GM19452 (cell line): ENCODE data around the gene DNM1.
"Not testable (repeated sequence)": the region's sequence is repeated elsewhere in the genome, so short reads cannot be mapped to it uniquely, and the experiment has no call there.

Experiments used
- ATAC-seq: cut with Tn5 transposase; IDR thresholded peaks from one replicate; pipeline ENCODE4 v1.9.1; 2021; ENCODE audit not compliant: unreplicated experiment

The DNM1 gene

GRCh38 chr9:128274245-128274644, 71.1 kb downstream of the DNM1 start:
- ATAC-seq: no peak

GRCh38 chr9:128275198-128276007, 72.2 kb downstream of the DNM1 start, which contains the start of gene GOLGA2:
GOLGA2 (minus strand) TSS chr9:128276007; CDS start chr9:128275976, 31 bp downstream.
- peak; percentile 59 for ATAC-seq

DNA sequence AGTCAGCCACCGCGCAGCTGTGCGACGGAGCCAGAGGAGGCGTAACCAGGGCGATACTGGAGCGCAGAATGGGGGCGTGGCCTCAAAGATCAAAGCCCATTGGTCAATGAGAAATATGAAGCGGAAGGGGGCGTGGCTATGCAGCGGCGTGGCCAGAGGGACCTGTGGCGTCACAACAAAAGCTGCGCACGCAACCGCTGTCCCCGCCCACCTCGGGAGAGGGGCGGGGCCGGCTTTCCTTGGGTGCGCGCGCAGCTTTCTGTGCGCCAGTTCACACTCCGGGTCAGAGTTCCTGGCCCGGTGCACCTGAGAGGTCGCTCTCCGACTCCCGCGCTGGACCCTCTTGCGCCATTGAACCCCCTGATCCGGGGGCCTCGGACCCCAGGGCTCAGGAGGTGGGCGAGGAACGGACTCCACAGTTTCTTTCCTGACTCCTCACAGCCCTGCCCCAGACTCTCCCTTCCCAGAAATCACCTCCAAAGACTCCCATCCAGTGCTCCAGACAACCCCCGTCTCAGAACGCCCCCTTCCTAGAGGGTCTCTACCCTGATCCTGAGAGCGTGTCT, 72.9 kb downstream of the DNM1 start, which contains the start of gene SWI5:
Gene SWI5 (plus strand): TSS at position 269 of the 566 bp plus-strand sequence.
- peak; percentile 96 for ATAC-seq

DNA sequence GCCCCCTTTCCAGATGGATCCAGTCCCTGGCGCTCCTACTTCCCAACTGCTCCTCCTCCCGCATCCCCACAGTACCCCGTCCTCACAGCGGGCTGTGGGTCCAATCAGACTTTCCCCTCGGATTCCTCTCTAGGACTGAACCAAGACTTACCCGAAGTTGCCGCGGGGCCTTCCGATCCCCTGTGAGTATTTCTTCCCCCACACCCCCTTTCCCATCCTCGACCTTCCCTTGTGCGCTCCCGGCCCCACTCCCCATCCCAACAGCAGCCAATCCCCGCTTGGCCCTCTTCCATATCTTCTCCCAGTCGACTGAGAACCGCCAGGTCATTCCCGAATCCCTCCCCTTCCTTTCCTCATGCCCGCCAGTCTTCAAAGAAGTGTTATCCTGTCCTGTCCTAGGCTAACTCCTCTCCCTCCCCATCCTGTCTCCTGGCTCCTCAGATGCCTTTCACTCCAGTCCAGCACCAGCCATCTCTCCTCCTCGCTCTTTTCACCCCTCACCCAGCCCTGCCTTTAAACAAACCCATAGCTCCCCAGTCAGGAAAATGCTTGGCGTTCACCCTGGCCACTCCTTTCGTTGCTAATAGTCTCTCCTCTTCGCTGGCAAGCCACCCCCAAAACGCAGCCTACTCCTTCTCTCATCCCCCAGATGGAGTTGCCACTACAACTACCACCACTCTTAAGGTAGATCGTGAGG, 73.5 kb downstream of the DNM1 start:
- ATAC-seq: no peak

DNA sequence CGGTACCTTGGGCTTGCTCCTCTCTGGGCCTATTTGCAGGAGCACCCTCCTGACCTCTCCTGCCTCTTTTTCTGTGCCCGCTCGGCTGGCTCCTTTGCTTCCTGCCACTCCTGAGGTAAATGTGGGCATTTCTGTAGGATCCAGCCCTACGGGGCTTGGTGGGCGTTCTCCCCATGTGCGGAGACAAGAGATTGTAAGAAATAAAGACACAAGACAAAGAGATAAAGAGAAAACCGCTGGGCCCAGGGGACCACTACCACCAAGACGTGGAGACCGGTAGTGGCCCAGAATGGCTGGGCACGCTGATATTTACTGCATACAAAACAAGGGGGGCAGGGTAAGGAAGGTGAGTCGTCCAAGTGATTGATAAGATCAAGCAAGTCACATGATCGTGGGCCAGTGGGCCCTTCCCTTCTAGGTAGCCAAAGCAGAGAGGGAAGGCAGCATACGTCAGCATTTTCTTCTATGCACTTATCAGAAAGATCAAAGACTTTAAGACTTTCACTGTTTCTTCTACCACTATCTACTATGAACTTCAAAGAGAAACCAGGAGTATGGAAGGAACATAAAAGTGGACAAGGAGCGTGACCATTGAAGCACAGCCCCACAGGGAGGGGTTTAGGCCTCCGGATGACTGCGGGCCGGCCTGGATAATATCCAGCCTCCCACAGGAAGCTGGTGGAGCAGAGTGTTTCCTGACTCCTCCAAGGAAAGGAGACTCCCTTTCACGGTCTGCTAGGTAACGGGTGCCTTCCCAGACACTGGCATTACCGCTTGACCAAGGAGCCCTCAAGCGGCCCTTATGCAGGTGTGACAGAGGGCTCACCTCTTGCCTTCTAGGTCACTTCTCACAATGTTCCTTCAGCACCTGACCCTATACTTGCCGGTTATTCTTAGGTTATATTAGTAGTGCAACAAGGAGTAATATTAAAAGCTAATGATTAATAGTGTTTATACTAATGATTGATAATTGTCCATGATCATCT, 76.2 kb downstream of the DNM1 start:
- ATAC-seq: not testable (repeated sequence)

GRCh38 chr9:128280084-128280622, 77.0 kb downstream of the DNM1 start:
- no peak for ATAC-seq

GRCh38 chr9:128282500-128282899, 79.3 kb downstream of the DNM1 start:
- no peak for ATAC-seq

- ATAC-seq: no peak
Measured at GRCh38 chr9:128285033-128285784, 82.0 kb downstream of the DNM1 start.

- no peak for ATAC-seq
Measured at GRCh38 chr9:128286440-128286839, 83.3 kb downstream of the DNM1 start.

DNA sequence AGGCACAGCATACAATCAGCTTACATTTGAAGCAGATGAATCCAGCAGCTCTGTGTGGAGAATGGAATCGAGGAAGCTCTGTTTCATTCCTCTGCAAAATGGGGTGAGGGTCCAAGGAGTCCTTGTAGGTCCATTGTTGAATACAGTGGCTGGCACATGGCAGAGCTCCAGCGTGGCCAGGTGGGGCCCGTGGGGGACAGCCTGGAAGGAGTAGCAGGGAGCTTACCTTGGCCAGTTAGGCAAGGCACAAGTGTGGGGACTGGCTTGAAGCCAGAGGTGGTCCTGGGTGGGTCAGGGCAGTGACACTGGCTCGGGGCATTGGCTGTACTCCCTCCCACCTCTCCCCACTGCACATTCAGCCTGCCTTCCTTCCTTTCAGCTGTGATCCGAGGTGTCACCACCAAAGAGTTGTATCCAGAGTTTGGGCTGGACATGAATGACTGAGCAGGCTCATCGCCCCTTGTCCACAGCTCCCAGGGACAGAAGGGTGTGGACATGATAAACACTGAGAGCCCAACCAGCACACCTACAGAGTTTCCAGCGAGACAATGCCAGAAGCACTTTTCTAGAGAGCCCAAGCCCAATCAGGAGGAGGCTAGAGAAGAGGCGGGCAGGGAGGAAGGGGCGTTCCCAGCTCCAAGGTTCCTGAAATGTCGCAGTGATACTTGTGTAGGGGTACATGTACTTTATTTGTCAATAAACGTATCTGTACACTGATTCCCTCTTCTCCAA, 85.3 kb downstream of the DNM1 start:
- ATAC-seq: no peak

DNA sequence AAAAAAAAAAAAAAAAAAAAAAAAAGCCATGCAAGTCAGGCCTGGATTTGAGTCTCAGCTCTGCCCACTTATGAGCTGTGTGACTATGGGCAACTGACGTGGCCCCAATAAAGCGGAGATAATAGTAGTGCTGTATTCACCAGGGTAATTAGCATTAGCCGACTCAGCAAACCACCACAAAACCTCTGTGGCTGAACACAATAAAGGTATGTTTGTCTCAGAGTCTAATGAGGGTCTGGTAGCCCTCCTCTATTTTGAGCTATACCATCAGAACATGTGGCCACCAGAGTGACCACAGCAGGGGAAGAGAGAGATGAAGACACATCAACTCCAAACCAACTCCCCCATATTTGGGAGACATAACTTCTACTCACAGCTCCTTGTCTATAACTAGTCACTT, 88.8 kb downstream of the DNM1 start:
- no peak for ATAC-seq

GRCh38 chr9:128293091-128293490, 89.9 kb downstream of the DNM1 start:
- ATAC-seq: no peak

DNA sequence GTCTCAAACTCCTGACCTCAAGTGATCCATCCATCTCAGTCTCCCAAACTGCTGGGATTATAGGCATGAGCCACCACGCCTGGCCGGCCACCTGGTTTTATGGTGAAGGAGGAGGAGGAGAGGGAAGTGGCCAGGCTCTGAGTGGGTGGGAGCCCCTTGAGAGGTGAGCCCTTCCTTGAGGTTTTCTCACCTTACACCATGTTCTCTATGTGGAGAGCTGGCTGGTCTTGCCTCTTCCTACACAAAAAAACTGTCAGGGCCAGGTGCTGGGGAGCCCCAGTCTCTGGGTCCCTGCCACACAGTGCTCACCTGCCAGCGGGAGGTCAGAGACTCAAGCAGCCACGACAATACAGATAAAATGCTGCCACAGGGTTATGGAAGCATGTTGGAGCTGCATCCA, 91.0 kb downstream of the DNM1 start:
- ATAC-seq: no peak

DNA sequence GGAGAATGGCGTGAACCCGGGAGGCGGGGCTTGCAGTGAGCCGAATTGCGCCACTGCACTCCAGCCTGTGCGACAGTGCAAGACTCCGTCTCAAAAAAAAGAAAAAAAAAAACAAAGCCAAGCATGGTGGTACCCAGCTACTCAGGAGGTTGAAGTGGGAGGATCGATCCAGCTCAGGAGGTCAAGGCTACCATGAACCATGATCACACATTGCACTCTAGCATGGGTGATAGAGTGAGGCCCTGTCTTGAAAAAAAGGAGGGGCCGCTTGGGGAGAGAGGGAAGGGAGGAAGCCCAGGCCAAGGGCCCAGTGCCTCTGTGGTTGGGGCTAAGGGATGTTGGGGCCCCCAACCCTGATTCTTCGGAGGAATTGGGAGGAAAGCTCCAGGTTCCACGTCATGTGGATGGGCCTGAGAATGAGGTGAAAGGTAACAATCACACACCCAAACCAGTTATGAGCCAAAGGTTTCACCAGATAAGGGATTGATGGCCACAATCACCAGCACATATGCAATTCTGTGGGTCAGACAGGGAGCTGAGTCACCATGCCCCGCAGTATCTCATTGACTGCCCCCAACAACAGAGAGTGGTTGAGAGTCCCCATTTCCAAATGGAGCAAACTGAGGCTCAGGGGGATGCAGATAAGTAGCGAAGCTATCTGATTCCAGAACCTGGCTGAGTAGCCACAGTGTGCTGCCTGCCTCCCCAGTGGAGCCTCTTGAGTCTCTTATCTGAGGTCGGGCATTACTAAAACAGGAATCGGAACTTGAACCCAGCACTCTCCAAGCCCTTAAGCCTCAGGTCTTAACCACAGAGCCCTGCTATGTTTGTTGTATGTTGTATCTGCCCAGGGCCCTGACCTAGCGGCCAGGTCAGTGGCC, 93.4 kb downstream of the DNM1 start:
- ATAC-seq: no peak

DNA sequence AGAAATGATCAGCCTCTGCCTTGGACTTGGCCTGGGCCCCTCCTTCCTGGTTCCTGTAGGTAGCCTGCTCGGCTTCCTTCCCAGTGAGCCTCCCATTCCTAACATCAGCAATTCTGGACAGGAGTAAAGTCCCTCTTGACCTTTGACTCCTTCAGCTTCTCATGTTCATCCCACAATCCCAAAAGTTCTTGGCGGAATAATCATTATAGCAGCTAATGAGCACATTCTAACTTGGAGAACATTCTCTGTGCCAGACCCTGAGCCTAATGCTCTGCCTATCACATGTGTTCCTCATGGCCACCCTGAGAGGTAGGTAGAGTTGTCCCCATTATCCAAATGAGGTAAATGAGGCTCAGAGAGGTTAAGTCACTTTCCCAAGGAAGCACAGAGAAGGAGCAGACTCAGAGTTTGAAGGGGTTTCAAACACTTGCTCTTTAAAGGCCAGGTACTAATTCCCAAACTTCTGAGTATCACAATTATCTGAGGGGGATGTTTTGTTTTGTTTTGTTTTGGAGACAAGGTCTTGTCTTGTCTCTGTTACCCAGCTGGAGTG, 94.1 kb downstream of the DNM1 start:
- ATAC-seq: no peak

DNA sequence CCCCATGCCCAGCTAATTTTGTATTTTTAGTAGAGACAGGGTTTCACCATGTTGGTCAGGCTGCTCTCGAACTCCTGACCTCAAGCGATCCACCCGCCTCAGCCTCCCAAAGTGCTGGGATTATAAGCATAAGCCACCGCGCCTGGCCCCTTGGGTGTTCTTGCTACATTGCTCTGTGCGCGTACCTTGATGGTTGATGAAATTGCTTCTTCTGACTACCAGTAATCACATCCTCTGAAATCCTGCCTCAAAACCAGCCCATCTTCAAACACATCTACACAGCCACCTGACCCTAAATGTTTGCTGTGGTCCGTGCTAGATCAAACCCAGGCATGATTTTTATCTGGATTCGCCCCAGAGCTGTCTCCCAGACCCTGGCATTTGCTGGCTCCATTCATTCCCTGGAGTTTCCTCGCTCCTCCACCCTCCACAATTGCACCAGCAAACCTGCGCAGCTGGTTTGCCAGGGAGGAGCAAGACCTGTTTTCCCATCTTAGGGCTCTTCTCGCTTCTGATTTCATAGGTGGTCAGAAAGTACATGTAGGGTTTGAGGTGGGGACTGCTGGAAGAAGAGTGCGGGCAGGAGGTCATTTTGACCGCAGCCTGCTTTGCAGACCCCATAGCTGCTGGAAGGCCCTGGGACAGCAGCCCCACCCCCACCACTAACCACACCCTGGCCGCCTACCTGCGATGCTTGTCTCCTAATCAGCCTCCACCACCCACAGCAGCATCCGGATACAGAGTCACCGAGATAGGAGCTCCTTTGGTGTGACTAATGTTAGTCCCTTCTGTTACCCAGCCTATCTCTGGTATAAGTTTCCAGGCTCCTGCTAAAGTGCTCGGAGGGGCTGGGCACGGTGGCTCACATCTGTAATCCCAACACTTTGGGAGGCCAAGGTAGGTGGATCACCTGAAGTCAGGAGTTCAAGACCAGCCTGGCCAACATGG, 95.6 kb downstream of the DNM1 start:
- no peak for ATAC-seq
